CD14-positive monocyte (primary cell): Measurements from ENCODE around the gene MORN5. TPM values are rescaled to one million over a fixed set of nuclear protein-coding genes. Genes with fewer than 3 reads are reported as not detected.

Experiments used
- DNase-seq, 3 donors: peaks; one replicate each; pipeline ENCODE4 v3.0.0-alpha.2; 2011 to 2022
- H2AFZ ChIP-seq: 2 replicates; pipeline ENCODE4 v1.6.0; 2012; ENCODE audit warnings: mild to moderate bottlenecking, low read depth, low read length, inconsistent platforms; ENCODE audit not compliant: insufficient read depth, poor library complexity, severe bottlenecking
- H3K27ac ChIP-seq, 2 donors: 1 replicate in 1 of 2; 2 replicates in 1 of 2; pipeline ENCODE4 v1.5.1; 2012 to 2013; ENCODE audit warnings: low read length in 2 of 2, control low read depth in 1 of 2, inconsistent platforms in 1 of 2, low read depth in 1 of 2, mild to moderate bottlenecking in 1 of 2
- H3K27me3 ChIP-seq, 2 donors: one replicate each; pipeline versions ENCODE4 v1.6.0 to v1.6.1; 2011 to 2013; ENCODE audit warnings: low read length in 2 of 2; ENCODE audit not compliant: control insufficient read depth in 2 of 2, insufficient read depth in 2 of 2
- H3K36me3 ChIP-seq, 2 donors: replicated peaks in 1 of 2; 1 replicate in 1 of 2; 2 replicates in 1 of 2; pipeline versions ENCODE4 v1.5.1 to v1.6.1; 2012 to 2013; ENCODE audit warnings: low read length in 2 of 2, control low read depth in 1 of 2, inconsistent platforms in 1 of 2, mild to moderate bottlenecking in 1 of 2; ENCODE audit not compliant: insufficient read depth in 2 of 2, control insufficient read depth in 1 of 2
- H3K4me1 ChIP-seq, 2 donors: 1 replicate in 1 of 2; 2 replicates in 1 of 2; pipeline versions ENCODE4 v1.5.1 to v1.6.1; 2012 to 2013; ENCODE audit warnings: low read length in 2 of 2, control low read depth in 1 of 2, inconsistent platforms in 1 of 2, mild to moderate bottlenecking in 1 of 2, moderate library complexity in 1 of 2; ENCODE audit not compliant: insufficient read depth in 2 of 2, control insufficient read depth in 1 of 2
- H3K4me2 ChIP-seq: replicated peaks from 2 replicates; pipeline ENCODE3; 2012; ENCODE audit warnings: low read length, moderate library complexity, mild to moderate bottlenecking; ENCODE audit not compliant: poor library complexity, severe bottlenecking; ENCODE audit errors: extremely low read depth
- H3K4me3 ChIP-seq, 3 experiments: fragments of 200-600 bp in 1 of 3; sonication (generic) in 1 of 3; replicated peaks in 1 of 3; 1 replicate in 2 of 3; 2 replicates in 1 of 3; pipeline ENCODE4 v1.5.1; 2011 to 2013; ENCODE audit warnings: low read length in 3 of 3, mild to moderate bottlenecking in 3 of 3, control low read depth in 2 of 3, low read depth in 2 of 3, inconsistent platforms in 1 of 3, moderate library complexity in 1 of 3
- H3K79me2 ChIP-seq: 2 replicates; pipeline ENCODE4 v1.6.0; 2012; ENCODE audit warnings: mild to moderate bottlenecking, control low read depth, inconsistent platforms, low read length, moderate library complexity; ENCODE audit not compliant: insufficient read depth
- H3K9ac ChIP-seq: 2 replicates; pipeline ENCODE4 v1.6.0; 2017; ENCODE audit warnings: low read length, mild to moderate bottlenecking; ENCODE audit not compliant: insufficient read depth, poor library complexity, severe bottlenecking
- H3K9me3 ChIP-seq, 2 donors: replicated peaks in 1 of 2; 1 replicate in 1 of 2; 2 replicates in 1 of 2; pipeline versions ENCODE4 v1.5.1 to v1.6.1; 2012 to 2013; ENCODE audit warnings: low read length in 2 of 2, control low read depth in 1 of 2; ENCODE audit not compliant: control insufficient read depth in 1 of 2, insufficient read depth in 1 of 2
- H4K20me1 ChIP-seq: 2 replicates; pipeline ENCODE4 v1.6.0; 2012; ENCODE audit warnings: mild to moderate bottlenecking, low read length, control low read depth, moderate library complexity; ENCODE audit not compliant: insufficient read depth
- H3K27ac Mint-ChIP-seq, 7 donors: one replicate each; pipeline ENCODE4 v1.8.0; 2020; ENCODE audit warnings: mild to moderate bottlenecking in 7 of 7, mixed read lengths in 7 of 7, moderate library complexity in 6 of 7, inconsistent platforms in 2 of 7
- H3K27me3 Mint-ChIP-seq, 3 donors: one replicate each; pipeline ENCODE4 v1.8.0; 2021 to 2022; ENCODE audit warnings: low read depth in 3 of 3, mild to moderate bottlenecking in 3 of 3, mixed read lengths in 3 of 3, moderate library complexity in 3 of 3, inconsistent platforms in 1 of 3
- H3K36me3 Mint-ChIP-seq, 2 donors: one replicate each; pipeline ENCODE4 v1.8.0; 2020; ENCODE audit warnings: mixed read lengths in 2 of 2, inconsistent platforms in 1 of 2, mild to moderate bottlenecking in 1 of 2
- H3K4me1 Mint-ChIP-seq: one replicate; pipeline ENCODE4 v1.8.0; 2020; ENCODE audit warnings: mild to moderate bottlenecking, mixed read lengths
- H3K4me3 Mint-ChIP-seq, 2 donors: one replicate each; pipeline ENCODE4 v1.8.0; 2020; ENCODE audit warnings: mild to moderate bottlenecking in 2 of 2, mixed read lengths in 2 of 2, moderate library complexity in 1 of 2
- H3K9me3 Mint-ChIP-seq, 7 donors: one replicate each; pipeline ENCODE4 v1.8.0; 2020 to 2022; ENCODE audit warnings: mixed read lengths in 7 of 7, mild to moderate bottlenecking in 6 of 7, moderate library complexity in 6 of 7, inconsistent platforms in 2 of 7
- CTCF ChIP-seq: fragments of 200-600 bp; IDR thresholded peaks from one replicate; pipeline ENCODE4 v1.8.0; 2022; ENCODE audit warnings: antibody characterized with exemption, mild to moderate bottlenecking
- WGBS: methylation state at CpG from one replicate; pipeline ENCODE4 v1.1.5; 2013; ENCODE audit warnings: missing lambda C conversion rate; ENCODE audit not compliant: insufficient coverage; 5-methylcytosine and 5-hydroxymethylcytosine counted together
- intact Hi-C, 2 donors: fragments of 100-400 bp; cut with micrococcal nuclease; formaldehyde crosslinking; loops; one replicate each; pipeline versions ENCODE4 v1.15.0 to v1.15.1; 2023
- polyA plus RNA-seq, 3 donors: library from polyadenylated mRNA; depleted of rRNA in 1 of 3; unstranded in 2 of 3; stranded (reverse) in 1 of 3; fragments of 300-500 nt in 2 of 3; fragments of >200 nt in 1 of 3; fragmentation: Illumina TruSeq in 2 of 3; gene quantifications; 1 replicate in 2 of 3; 2 replicates in 1 of 3; pipeline ENCODE4 v1.2.3, GENCODE V29; 2012 to 2021

The MORN5 gene
- polyA plus RNA-seq, 3 donors: not detected

- DNase-seq: no peak
- TF ChIP-seq CTCF: no peak
- Histone ChIP-seq H3K79me2 (no peaks in the 10 kb centered on the region), H3K36me3 (no peaks in the 10 kb centered on the region), H3K4me2 (no peak overlapping the region), H3K9me3 (no peaks in the 10 kb centered on the region), H3K4me1 (no peaks in the 10 kb centered on the region), H3K27ac (no peak overlapping the region), H3K4me3 (no peak overlapping the region), H2AFZ (no peak overlapping the region), H3K9ac (no peak overlapping the region), H3K27me3 (no peaks in the 10 kb centered on the region), H4K20me1 (no peaks in the 10 kb centered on the region)
- no peak overlapping the region for H3K27ac Mint-ChIP-seq
- WGBS: 100% methylated on average over 6 of the region's 6 CpGs
- no peaks in the 10 kb centered on the region for H3K4me1 Mint-ChIP-seq
- intact Hi-C loops: no loop called here
- peaks cover 0 to 6% (median 0%) of the 10 kb centered on the region in 3 donors for H3K27me3 Mint-ChIP-seq
- H3K36me3 Mint-ChIP-seq: no peaks in the 10 kb centered on the region
- no peaks in the 10 kb centered on the region for H3K9me3 Mint-ChIP-seq
- no peak overlapping the region for H3K4me3 Mint-ChIP-seq
Observed at GRCh38 chr9:122188369-122188768, 28.7 kb downstream of the MORN5 start.

- no peaks in the 10 kb centered on the region for H3K27me3 ChIP-seq
- WGBS: 96% methylated on average over 4 of the region's 12 CpGs
- H3K27ac Mint-ChIP-seq: no peak overlapping the region
- TF ChIP-seq CTCF: no peak
- intact Hi-C loops: no loop called here
- H3K9me3 ChIP-seq: no peaks in the 10 kb centered on the region
- no peak overlapping the region for H2AFZ ChIP-seq
- no peak overlapping the region for H3K9ac ChIP-seq
- H3K79me2 ChIP-seq: no peaks in the 10 kb centered on the region
- no peak overlapping the region for H3K4me3 ChIP-seq
- DNase-seq: no peak
- no peaks in the 10 kb centered on the region for H4K20me1 ChIP-seq
- H3K27me3 Mint-ChIP-seq: peaks cover 0 to 3% (median 0%) of the 10 kb centered on the region in 3 donors
- H3K4me1 Mint-ChIP-seq: no peaks in the 10 kb centered on the region
- H3K36me3 Mint-ChIP-seq: no peaks in the 10 kb centered on the region
- H3K27ac ChIP-seq: no peak overlapping the region
- H3K4me3 Mint-ChIP-seq: no peak overlapping the region
- no peak overlapping the region for H3K4me2 ChIP-seq
- no peaks in the 10 kb centered on the region for H3K4me1 ChIP-seq
- H3K36me3 ChIP-seq: no peaks in the 10 kb centered on the region
- no peaks in the 10 kb centered on the region for H3K9me3 Mint-ChIP-seq
Observed at GRCh38 chr9:122190597-122191381, 31.1 kb downstream of the MORN5 start.
